GM12878 (cell line): Measurements from ENCODE around the gene CCL2.

ENCODE experiments used
- CBX5 ChIP-seq: sonication (generic); IDR thresholded peaks from 2 replicates; pipeline ENCODE4 v1.6.1; 2016; ENCODE audit warnings: low read depth, moderate library complexity, mild to moderate bottlenecking, inconsistent platforms
- EZH2 ChIP-seq: IDR thresholded peaks from 2 replicates; pipeline ENCODE4 v1.6.1; 2012; ENCODE audit warnings: low read depth, mild to moderate bottlenecking, control low read depth, inconsistent platforms, low read length, borderline replicate concordance; ENCODE audit not compliant: control insufficient read depth
- JUND ChIP-seq: IDR thresholded peaks from 2 replicates; pipeline ENCODE4 v1.6.1; 2012; ENCODE audit warnings: low read depth, mild to moderate bottlenecking, low read length, improper control_type of control experiment, moderate library complexity
- NR2C2 ChIP-seq: IDR thresholded peaks from 2 replicates; pipeline ENCODE4 v1.6.1; 2011; ENCODE audit warnings: borderline replicate concordance, low read depth; ENCODE audit not compliant: control insufficient read depth, insufficient read length
- NRF1 ChIP-seq: conservative IDR thresholded peaks from 2 replicates; pipeline ENCODE4 v1.6.1; 2011; ENCODE audit warnings: mild to moderate bottlenecking, low read depth, low read length, improper control_type of control experiment
- POLR2A ChIP-seq: IDR thresholded peaks from 2 replicates; pipeline ENCODE4 v1.6.1; 2011; ENCODE audit warnings: low read depth, mild to moderate bottlenecking, low read length
- POLR2AphosphoS5 ChIP-seq: IDR thresholded peaks from 2 replicates; pipeline ENCODE4 v1.6.1; 2011; ENCODE audit warnings: mild to moderate bottlenecking, low read length, inconsistent platforms
- RFX5 ChIP-seq: IDR thresholded peaks from 2 replicates; pipeline ENCODE4 v1.6.1; 2011; ENCODE audit warnings: low read depth, low read length, improper control_type of control experiment
- ZNF274 ChIP-seq: IDR thresholded peaks from one replicate; pipeline ENCODE4 v1.8.0; 2011; ENCODE audit not compliant: insufficient read length, insufficient read depth

DNA sequence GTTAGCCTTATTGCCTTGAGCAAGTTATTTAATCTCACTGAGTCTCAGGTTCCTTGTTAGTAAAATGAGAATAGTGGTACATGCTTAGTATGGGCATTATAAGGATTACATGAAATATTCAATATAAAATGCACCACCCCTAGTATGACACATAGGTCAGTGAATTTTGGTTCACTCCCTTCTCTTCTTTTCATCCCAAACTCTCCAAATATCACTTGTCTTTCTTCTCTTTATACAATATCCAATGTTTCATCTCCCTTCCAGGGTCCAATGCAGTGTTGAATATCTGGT is 28.4 kb upstream of the CCL2 start:
- TF ChIP-seq JUND (no peak), POLR2AphosphoS5 (no peak), POLR2A (no peak), NRF1 (no peak), RFX5 (no peak), NR2C2 (no peak), CBX5 (no peak), EZH2 (no peak), ZNF274 (no peak)
